Glomerular endothelial cell (primary cell): ENCODE results near the gene SLC25A21. TPM values are rescaled to one million over a fixed set of nuclear protein-coding genes. Genes with fewer than 3 reads are reported as not detected.
"Not testable (repeated sequence)": the region's sequence is repeated elsewhere in the genome, so short reads cannot be mapped to it uniquely, and the experiment has no call there.

Source experiments
- DNase-seq: peaks from one replicate; pipeline ENCODE4 v3.0.0-alpha.2; 2011; ENCODE audit warnings: low read depth, low spot score; ENCODE audit errors: extremely low read depth
- total RNA-seq: library from RNA; depleted of rRNA; stranded (reverse); fragments of >200 nt; gene quantifications from 2 replicates; pipeline ENCODE4 v1.2.3, GENCODE V29; 2015

Gene SLC25A21
- total RNA-seq, 1 donor from 2014 or later, result 0.58 TPM

GRCh38 chr14:36900846-36901245, 271.6 kb downstream of the SLC25A21 start:
- no peak for DNase-seq

- DNase-seq, result not testable (repeated sequence)
These were observed 276.1 kb downstream of the SLC25A21 start for GRCh38 chr14:36896300-36896699.

- DNase-seq, result no peak
These were observed 288.4 kb downstream of the SLC25A21 start for GRCh38 chr14:36884049-36884448.

- DNase-seq, result no peak
These were observed 292.1 kb downstream of the SLC25A21 start for GRCh38 chr14:36880276-36880675.

- DNase-seq, result no peak
These were observed 292.8 kb downstream of the SLC25A21 start for GRCh38 chr14:36879558-36879957.

GRCh38 chr14:36874396-36875138, 297.8 kb downstream of the SLC25A21 start:
- no peak for DNase-seq

GRCh38 chr14:36870776-36871175, 301.6 kb downstream of the SLC25A21 start:
- DNase-seq, result no peak

GRCh38 chr14:36869125-36869524, 303.3 kb downstream of the SLC25A21 start:
- DNase-seq, result no peak

GRCh38 chr14:36866867-36867266, 305.5 kb downstream of the SLC25A21 start:
- no peak for DNase-seq

GRCh38 chr14:36863271-36863670, 309.1 kb downstream of the SLC25A21 start:
- DNase-seq, result no peak

GRCh38 chr14:36862237-36862636, 310.2 kb downstream of the SLC25A21 start:
- DNase-seq, result not testable (repeated sequence)

GRCh38 chr14:36860831-36861230, 311.6 kb downstream of the SLC25A21 start:
- no peak for DNase-seq

GRCh38 chr14:36859119-36859518, 313.3 kb downstream of the SLC25A21 start:
- DNase-seq, result no peak

GRCh38 chr14:36857842-36858445, 314.5 kb downstream of the SLC25A21 start:
- DNase-seq, result no peak

- DNase-seq, result no peak
These were observed 315.3 kb downstream of the SLC25A21 start for GRCh38 chr14:36857136-36857535.

GRCh38 chr14:36856095-36856878, 316.1 kb downstream of the SLC25A21 start:
- DNase-seq, result no peak

GRCh38 chr14:36855396-36855795, 317.0 kb downstream of the SLC25A21 start:
- no peak for DNase-seq

- no peak for DNase-seq
These were observed 319.3 kb downstream of the SLC25A21 start for GRCh38 chr14:36852981-36853691.

GRCh38 chr14:36848213-36848612, 324.2 kb downstream of the SLC25A21 start:
- no peak for DNase-seq

- no peak for DNase-seq
These were observed 325.0 kb downstream of the SLC25A21 start for GRCh38 chr14:36847366-36847765.
